Esophagus muscularis mucosa (tissue), 4 donors: Measurements from ENCODE around the gene TBX2. TPM values are rescaled to one million over a fixed set of nuclear protein-coding genes. Genes with fewer than 3 reads are reported as not detected.

ENCODE experiments used
- DNase-seq: peaks from one replicate; pipeline ENCODE4 v3.0.0-alpha.2; 2017; ENCODE audit errors: extremely low spot score
- H3K27ac ChIP-seq, 4 donors: fragments of 200-600 bp; sonication (generic); replicated peaks in 1 of 4; 1 replicate in 3 of 4; 2 replicates in 1 of 4; pipeline ENCODE4 v1.5.1; 2016 to 2019; ENCODE audit warnings: mild to moderate bottlenecking in 1 of 4
- H3K27me3 ChIP-seq, 4 donors: fragments of 200-600 bp; sonication (generic); one replicate each; pipeline versions ENCODE4 v1.5.1 to v1.6.0; 2016 to 2019
- H3K36me3 ChIP-seq, 4 donors: fragments of 200-600 bp; sonication (generic); one replicate each; pipeline ENCODE4 v1.5.1; 2016 to 2019
- H3K4me1 ChIP-seq, 4 donors: fragments of 200-600 bp; sonication (generic); one replicate each; pipeline ENCODE4 v1.5.1; 2016 to 2019
- H3K4me3 ChIP-seq, 4 donors: fragments of 200-600 bp; sonication (generic); 1 replicate in 2 of 4; 2 replicates in 2 of 4; pipeline ENCODE4 v1.5.1; 2016 to 2019; ENCODE audit warnings: mild to moderate bottlenecking in 4 of 4, moderate library complexity in 1 of 4
- H3K9me3 ChIP-seq, 4 donors: fragments of 200-600 bp; sonication (generic); 1 replicate in 3 of 4; 2 replicates in 1 of 4; pipeline ENCODE4 v1.5.1; 2016 to 2019
- EP300 ChIP-seq: sonication (generic); formaldehyde crosslinking; IDR thresholded peaks from one replicate; pipeline ENCODE4 v1.6.1; 2017; ENCODE audit warnings: antibody characterized with exemption
- POLR2A ChIP-seq: fragments of 450-650 bp; IDR thresholded peaks from one replicate; pipeline ENCODE4 v1.6.1; 2017; ENCODE audit warnings: antibody characterized with exemption, moderate library complexity, mild to moderate bottlenecking, low read depth
- POLR2AphosphoS5 ChIP-seq, 2 donors: sonication (generic); formaldehyde crosslinking; IDR thresholded peaks; one replicate each; pipeline ENCODE4 v1.6.1; 2017; ENCODE audit warnings: antibody characterized with exemption in 2 of 2
- WGBS: methylation state at CpG from one replicate; pipeline ENCODE4 v1.1.5; 2018; 5-methylcytosine and 5-hydroxymethylcytosine counted together
- intact Hi-C: fragments of 100-400 bp; cut with DNase I; formaldehyde crosslinking; loops from one replicate; pipeline ENCODE4 v1.15.1; 2023
- total RNA-seq, 4 donors: library from RNA; depleted of rRNA; stranded (reverse); fragments of >200 nt; gene quantifications; one replicate each; pipeline versions ENCODE4 v1.1.0 to v1.2.1, GENCODE V29; 2016
- TF ChIP-seq, protein P1 (sequence below), 3 experiments: fragments of 200-600 bp in 2 of 3; fragments of 450-650 bp in 1 of 3; sonication (generic) in 2 of 3; IDR thresholded peaks; one replicate each; pipeline ENCODE4 v1.5.1; 2017 to 2019; ENCODE audit warnings: antibody characterized with exemption in 3 of 3, mild to moderate bottlenecking in 2 of 3, moderate library complexity in 1 of 3

TBX2 gene
- total RNA-seq, 4 donors from 2014 or later = 17.9 to 42.6 (median 31.3) TPM

DNA sequence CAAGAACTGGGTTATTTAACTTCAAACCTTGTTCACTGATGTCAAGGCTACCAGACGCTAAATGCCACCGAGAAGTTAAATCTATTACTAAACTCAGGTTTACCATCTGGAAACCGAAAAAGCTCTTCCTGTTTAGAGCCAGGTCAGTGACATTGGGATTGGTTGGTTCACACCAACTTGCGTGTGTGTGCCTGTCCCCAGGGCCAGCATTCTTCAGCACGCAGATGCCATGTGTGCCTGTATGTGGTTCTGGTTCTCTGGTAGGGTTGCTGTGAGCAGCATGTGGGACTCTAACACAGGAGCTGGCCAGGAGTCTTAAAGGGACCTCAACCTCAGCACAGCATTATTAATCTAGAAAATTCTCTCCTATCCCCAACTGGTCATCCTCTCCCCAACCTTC is 18.1 kb upstream of the TBX2 start:
- no peak overlapping the region for H3K27ac ChIP-seq
- no peak for DNase-seq

DNA sequence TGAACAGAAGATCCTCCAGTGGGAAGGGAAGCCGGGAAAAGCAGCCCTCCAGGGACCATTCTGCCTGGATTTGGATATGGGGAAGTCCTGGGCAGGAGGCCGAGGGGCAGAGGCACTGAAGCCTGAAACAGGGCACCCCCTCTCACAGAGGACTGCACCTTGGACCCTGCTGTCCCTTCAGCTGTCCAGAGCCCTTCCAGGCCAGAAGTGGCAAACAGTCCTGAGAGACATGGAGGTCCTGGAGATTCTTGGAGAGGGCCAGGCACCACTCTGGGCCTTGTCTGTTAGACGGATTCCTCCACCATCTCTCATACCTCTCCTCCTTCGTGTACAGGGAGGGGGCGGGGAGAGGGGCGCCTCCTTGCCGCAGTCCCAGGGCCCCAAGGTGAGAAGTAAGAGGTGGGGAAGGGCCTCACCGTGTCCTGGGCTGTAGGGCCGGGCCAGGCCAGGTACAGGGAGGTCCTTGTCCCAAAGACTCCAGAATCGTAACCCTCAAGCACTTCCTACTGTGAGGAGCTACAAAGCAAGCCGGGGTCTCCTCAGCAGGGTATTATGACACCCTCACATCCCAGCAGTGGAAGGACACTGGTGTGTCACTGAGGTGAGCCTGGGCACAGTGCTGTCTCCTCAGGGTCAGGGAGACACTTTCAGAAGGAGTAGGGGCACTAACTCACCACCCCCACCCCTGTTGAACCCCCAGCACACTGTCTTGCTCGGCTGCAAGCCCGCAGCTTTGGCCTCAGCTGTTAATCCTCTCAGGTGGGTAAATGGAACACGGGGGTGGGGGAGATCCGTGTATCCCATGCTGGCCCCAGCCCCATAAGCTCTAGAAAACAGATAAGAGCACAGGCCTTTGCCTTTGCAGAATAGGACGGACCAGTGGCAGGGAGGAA is 16.6 kb upstream of the TBX2 start:
- Histone ChIP-seq H3K9me3 (no peaks in the 10 kb centered on the region), H3K27me3 (no peaks in the 10 kb centered on the region), H3K4me3 (no peak overlapping the region), H3K4me1 (no peaks in the 10 kb centered on the region), H3K27ac (no peak overlapping the region), H3K36me3 (no peaks in the 10 kb centered on the region)
- 87% methylated on average over 14 of the region's 16 CpGs for WGBS
- intact Hi-C loops = loop anchor here (10.0 kb wide), 1 partner anchor 238 kb away; no protein-coding TSS in a partner anchor
- TF ChIP-seq EP300 (no peak), POLR2A (no peak), POLR2AphosphoS5 (IDR thresholded peaks at IDR 0.05) (no peak)
- TF ChIP-seq, protein P1, sequence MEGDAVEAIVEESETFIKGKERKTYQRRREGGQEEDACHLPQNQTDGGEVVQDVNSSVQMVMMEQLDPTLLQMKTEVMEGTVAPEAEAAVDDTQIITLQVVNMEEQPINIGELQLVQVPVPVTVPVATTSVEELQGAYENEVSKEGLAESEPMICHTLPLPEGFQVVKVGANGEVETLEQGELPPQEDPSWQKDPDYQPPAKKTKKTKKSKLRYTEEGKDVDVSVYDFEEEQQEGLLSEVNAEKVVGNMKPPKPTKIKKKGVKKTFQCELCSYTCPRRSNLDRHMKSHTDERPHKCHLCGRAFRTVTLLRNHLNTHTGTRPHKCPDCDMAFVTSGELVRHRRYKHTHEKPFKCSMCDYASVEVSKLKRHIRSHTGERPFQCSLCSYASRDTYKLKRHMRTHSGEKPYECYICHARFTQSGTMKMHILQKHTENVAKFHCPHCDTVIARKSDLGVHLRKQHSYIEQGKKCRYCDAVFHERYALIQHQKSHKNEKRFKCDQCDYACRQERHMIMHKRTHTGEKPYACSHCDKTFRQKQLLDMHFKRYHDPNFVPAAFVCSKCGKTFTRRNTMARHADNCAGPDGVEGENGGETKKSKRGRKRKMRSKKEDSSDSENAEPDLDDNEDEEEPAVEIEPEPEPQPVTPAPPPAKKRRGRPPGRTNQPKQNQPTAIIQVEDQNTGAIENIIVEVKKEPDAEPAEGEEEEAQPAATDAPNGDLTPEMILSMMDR (IDR thresholded peaks at IDR 0.05) = no peak
- DNase-seq = no peak

More for the DNA sequence above, 18.1 kb upstream of the TBX2 start:
- no peaks in the 10 kb centered on the region for H3K9me3 ChIP-seq
- intact Hi-C loops = loop anchor here (10.0 kb wide), 1 partner anchor 237 kb away; no protein-coding TSS in a partner anchor
- H3K4me3 ChIP-seq = no peak overlapping the region
- no peaks in the 10 kb centered on the region for H3K4me1 ChIP-seq
- H3K36me3 ChIP-seq = no peaks in the 10 kb centered on the region
- H3K27me3 ChIP-seq = no peaks in the 10 kb centered on the region
- WGBS = 97% methylated on average over 4 of the region's 5 CpGs
- TF ChIP-seq, protein P1 (IDR thresholded peaks at IDR 0.05) = no peak
- TF ChIP-seq EP300 (no peak), POLR2AphosphoS5 (IDR thresholded peaks at IDR 0.05) (no peak), POLR2A (no peak)

DNA sequence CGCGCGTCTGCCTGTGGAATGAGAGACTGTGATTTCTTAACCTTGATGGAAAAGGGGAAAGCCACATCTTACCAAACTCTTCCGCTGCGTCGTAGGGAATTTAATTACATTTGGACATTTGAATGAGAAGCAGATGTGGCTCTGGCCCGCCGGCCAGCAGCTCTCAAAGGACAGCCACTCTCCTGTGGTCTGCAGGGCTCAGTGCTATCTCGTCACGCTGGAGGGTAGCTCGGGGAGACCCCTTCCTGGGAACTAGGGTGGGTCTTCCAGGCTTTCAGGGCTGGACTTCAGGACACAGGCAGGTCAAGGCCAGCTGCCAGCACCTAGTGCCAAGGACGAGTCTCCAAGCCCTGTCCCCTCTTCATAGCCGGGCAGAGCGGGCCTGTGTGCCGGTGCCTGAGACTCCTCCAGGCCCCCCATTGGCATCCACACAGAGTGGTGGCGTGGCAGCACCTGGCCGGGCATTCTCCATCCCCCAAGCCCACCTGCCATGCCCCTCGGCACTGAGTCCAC is 15.9 kb upstream of the TBX2 start:
- Histone ChIP-seq H3K27me3 (no peaks in the 10 kb centered on the region), H3K4me1 (no peaks in the 10 kb centered on the region), H3K36me3 (no peaks in the 10 kb centered on the region), H3K9me3 (no peaks in the 10 kb centered on the region), H3K4me3 (no peak overlapping the region), H3K27ac (no peak overlapping the region)
- DNase-seq = no peak
- WGBS = 80% methylated on average over 6 of the region's 18 CpGs
- TF ChIP-seq, protein P1 (IDR thresholded peaks at IDR 0.05) = no peak
- no peak for TF ChIP-seq EP300
- no peak for TF ChIP-seq POLR2A
- no peak for TF ChIP-seq POLR2AphosphoS5 (IDR thresholded peaks at IDR 0.05)
- intact Hi-C loops = loop anchor here (10.0 kb wide), 1 partner anchor 239 kb away; no protein-coding TSS in a partner anchor

DNA sequence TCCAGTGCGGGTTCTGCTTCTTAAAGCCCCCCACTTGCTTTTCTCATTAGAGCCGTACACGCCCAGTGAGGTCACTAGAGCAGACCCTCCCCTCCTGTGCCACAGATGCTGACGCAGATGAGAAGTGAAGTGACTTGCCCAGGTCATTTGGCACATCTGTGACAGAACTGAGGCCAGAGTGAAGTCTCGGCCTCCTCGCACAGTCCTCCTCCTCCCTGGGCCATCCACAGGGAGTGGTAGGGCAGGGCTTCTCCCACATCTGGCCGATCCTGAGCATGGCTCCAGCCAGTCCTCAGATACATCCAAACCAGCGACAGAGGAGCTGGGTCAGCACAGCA is 15.3 kb upstream of the TBX2 start:
- H3K4me1 ChIP-seq = peaks cover under 1 to 3% (median 2%) of the 10 kb centered on the region in 4 donors
- no peaks in the 10 kb centered on the region for H3K9me3 ChIP-seq
- no peaks in the 10 kb centered on the region for H3K36me3 ChIP-seq
- no peak for DNase-seq
- intact Hi-C loops = loop anchor here (10.0 kb wide), 1 partner anchor 240 kb away; no protein-coding TSS in a partner anchor
- H3K27me3 ChIP-seq = no peaks in the 10 kb centered on the region
- no peak for TF ChIP-seq POLR2AphosphoS5 (IDR thresholded peaks at IDR 0.05)
- TF ChIP-seq, protein P1 (IDR thresholded peaks at IDR 0.05) = no peak
- no peak for TF ChIP-seq EP300
- no peak for TF ChIP-seq POLR2A
- H3K27ac ChIP-seq = no peak overlapping the region
- H3K4me3 ChIP-seq = no peak overlapping the region
- WGBS = 96% methylated on average over 8 of the region's 8 CpGs
